ENCODE results near the gene ZNF436. TPM values are rescaled to one million over a fixed set of nuclear protein-coding genes. Genes with fewer than 3 reads are reported as not detected.

Gene ZNF436
- total and polyA plus RNA-seq, 2 of the 8 experiments (the other 6 are each of a cell fraction or from before 2014, with no cell fraction given) = 0.65 to 1.8 TPM

DNA sequence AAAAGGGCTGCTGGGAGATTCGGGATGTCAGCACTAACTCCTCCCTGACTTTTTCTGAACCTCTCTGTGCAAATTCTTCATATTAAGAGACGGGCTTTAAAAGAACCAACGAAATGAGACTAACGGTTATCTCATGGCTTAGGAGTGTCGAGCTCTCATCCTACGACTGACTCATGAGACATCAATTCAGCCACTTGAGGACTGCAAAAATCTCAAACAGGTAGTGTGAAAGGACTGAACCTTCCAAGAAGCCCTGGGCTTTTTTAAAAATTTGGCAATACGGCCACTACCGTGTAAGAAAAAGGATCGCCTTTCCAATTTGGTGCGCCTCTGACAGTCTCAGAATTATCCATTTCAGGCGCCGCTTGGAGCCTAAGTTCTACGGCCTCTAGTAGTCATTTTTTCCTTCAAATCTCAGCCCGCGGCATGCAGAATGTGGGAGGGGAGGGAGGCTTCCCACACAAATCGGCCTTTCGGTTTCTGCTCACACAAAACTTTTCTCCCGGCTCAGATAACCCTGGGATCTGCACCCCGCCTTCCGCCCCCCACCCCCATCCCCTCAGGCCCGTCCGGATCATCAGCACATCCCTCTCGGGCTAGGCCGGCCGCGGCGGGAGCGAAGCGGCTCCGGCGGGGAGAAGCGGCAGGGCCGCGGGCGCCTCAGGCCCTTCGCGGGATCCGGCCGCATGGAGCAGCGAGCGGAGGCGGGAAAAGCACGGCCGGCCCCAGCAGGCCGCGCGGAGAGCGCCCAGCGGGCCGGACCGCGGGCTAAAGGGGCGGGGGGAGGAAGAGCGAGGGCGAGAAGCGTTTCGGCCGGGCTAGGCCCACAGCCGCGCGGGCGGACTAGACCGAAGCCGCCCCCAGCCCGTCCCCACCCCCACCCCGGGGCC is 26.2 kb downstream of the ZNF436 start (continued):
- TF ChIP-seq KDM4A (IDR thresholded peaks at IDR 0.05; ENCODE audit: low read depth, low read length, severe bottlenecking) (peak; percentile 17), SAP30 (IDR thresholded peaks at IDR 0.05; ENCODE audit: insufficient read depth, insufficient replicate concordance, low read length) (peak; percentile 72), MAX (IDR thresholded peaks at IDR 0.05) (peak; percentile 86), CBX8 (IDR thresholded peaks at IDR 0.05; ENCODE audit: borderline replicate concordance, low read depth, low read length) (no peak), SIN3A (conservative IDR thresholded peaks at IDR 0.05 in 1 of 2, IDR thresholded peaks at IDR 0.05 in 1 of 2; ENCODE audit: low read depth in 1 of 2, low read length in 2 of 2) (0 out of 4 replicates have a peak, but pooled peaks of 1 of the 2 experiments have one; percentile 12)
